Upper lobe of left lung (tissue), 6 donors: ENCODE results near the gene METRN. TPM values are rescaled to one million over a fixed set of nuclear protein-coding genes. Genes with fewer than 3 reads are reported as not detected.

Experiments used
- ATAC-seq, 2 donors: fragments of 200-7000 bp; cut with Tn5 transposase; one replicate each; pipeline ENCODE4 v1.9.1; 2022; ENCODE audit warnings: mild to moderate bottlenecking in 2 of 2, moderate library complexity in 2 of 2; ENCODE audit not compliant: low FRiP score in 2 of 2
- DNase-seq, 2 donors: peaks; one replicate each; pipeline ENCODE4 v3.0.0-alpha.2; 2019 to 2020
- H3K27ac ChIP-seq, 4 donors: fragments of 200-600 bp; sonication (generic); one replicate each; pipeline ENCODE4 v1.5.1; 2016 to 2019
- H3K27me3 ChIP-seq, 4 donors: fragments of 200-600 bp; sonication (generic); one replicate each; pipeline ENCODE4 v1.5.1; 2017 to 2019
- H3K36me3 ChIP-seq, 4 donors: fragments of 200-600 bp; sonication (generic); one replicate each; pipeline ENCODE4 v1.5.1; 2016 to 2019
- H3K4me1 ChIP-seq, 4 donors: fragments of 200-600 bp; sonication (generic); one replicate each; pipeline ENCODE4 v1.5.1; 2018 to 2019
- H3K4me3 ChIP-seq, 4 donors: fragments of 200-600 bp; sonication (generic); one replicate each; pipeline ENCODE4 v1.5.1; 2017 to 2019; ENCODE audit warnings: mild to moderate bottlenecking in 2 of 4, moderate library complexity in 1 of 4
- H3K9me3 ChIP-seq, 4 donors: fragments of 200-600 bp; sonication (generic); one replicate each; pipeline ENCODE4 v1.5.1; 2018 to 2019
- EP300 ChIP-seq, 4 donors: sonication (generic); formaldehyde crosslinking; IDR thresholded peaks; one replicate each; pipeline ENCODE4 v1.5.1; 2017; ENCODE audit warnings: antibody characterized with exemption in 4 of 4, control low read depth in 2 of 4
- POLR2A ChIP-seq, 4 donors: fragments of 450-650 bp; IDR thresholded peaks; one replicate each; pipeline ENCODE4 v1.5.1; 2016 to 2017; ENCODE audit warnings: antibody characterized with exemption in 4 of 4, mild to moderate bottlenecking in 2 of 4
- POLR2AphosphoS5 ChIP-seq, 2 donors: sonication (generic); formaldehyde crosslinking; IDR thresholded peaks; one replicate each; pipeline ENCODE4 v1.5.1; 2017; ENCODE audit warnings: antibody characterized with exemption in 2 of 2
- WGBS, 2 donors: methylation state at CpG; one replicate each; pipeline ENCODE4 v1.1.5; 2017 to 2018; 5-methylcytosine and 5-hydroxymethylcytosine counted together
- total RNA-seq, 6 donors: library from RNA; depleted of rRNA in 4 of 6; stranded (reverse); fragments of >200 nt in 4 of 6; gene quantifications; one replicate each; pipeline versions ENCODE4 v1.1.0 to v1.2.1, GENCODE V29; 2016 to 2021
- TF ChIP-seq, protein P1 (sequence below), 6 experiments: fragments of 450-650 bp in 4 of 6; fragments of 200-600 bp in 2 of 6; sonication (generic) in 2 of 6; IDR thresholded peaks; one replicate each; pipeline ENCODE4 v1.5.1; 2016 to 2019; ENCODE audit warnings: antibody characterized with exemption in 6 of 6
- donor health status: DM: no; HTN: no; CAD: no; lungs with moderate emphysema.
- donor health status: DM: no; HTN: yes; CAD: no; lungs with severe emphysema.

Gene METRN
- total RNA-seq, 6 donors from 2014 or later = 22.0 to 56.0 (median 40.8) TPM

DNA sequence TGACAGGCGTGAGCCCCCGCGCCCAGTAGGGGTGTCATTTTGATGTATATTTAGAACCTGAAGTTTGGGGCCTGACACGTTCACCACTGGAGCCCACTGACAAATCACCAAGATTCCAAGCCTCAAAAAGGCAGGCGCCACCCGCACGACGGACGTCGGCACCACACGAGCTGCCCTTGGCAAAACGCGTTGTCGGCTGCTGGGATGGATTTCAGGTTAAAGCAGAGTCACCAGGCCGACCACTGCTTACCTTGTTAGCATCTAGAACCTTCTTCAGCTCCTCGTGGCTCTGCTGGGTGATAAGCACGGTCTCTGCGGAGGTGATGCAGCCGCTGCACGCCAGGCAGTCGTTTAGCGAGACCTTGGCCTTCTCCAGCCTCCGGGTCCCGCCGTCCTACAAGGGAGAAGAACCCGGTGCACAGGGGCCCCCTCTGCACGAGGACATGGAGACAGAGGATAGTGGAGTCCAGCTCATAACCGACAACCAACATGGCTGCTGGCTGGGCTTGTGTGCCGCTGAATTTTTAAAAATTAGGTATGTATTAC, 22.1 kb downstream of the METRN start:
- WGBS, 2 donors = 95 to 97% methylated on average over 27 to 29 of the region's 29 CpGs
- TF ChIP-seq POLR2AphosphoS5 (IDR thresholded peaks at IDR 0.05) (no peak), POLR2A (IDR thresholded peaks at IDR 0.05) (no peak)

DNA sequence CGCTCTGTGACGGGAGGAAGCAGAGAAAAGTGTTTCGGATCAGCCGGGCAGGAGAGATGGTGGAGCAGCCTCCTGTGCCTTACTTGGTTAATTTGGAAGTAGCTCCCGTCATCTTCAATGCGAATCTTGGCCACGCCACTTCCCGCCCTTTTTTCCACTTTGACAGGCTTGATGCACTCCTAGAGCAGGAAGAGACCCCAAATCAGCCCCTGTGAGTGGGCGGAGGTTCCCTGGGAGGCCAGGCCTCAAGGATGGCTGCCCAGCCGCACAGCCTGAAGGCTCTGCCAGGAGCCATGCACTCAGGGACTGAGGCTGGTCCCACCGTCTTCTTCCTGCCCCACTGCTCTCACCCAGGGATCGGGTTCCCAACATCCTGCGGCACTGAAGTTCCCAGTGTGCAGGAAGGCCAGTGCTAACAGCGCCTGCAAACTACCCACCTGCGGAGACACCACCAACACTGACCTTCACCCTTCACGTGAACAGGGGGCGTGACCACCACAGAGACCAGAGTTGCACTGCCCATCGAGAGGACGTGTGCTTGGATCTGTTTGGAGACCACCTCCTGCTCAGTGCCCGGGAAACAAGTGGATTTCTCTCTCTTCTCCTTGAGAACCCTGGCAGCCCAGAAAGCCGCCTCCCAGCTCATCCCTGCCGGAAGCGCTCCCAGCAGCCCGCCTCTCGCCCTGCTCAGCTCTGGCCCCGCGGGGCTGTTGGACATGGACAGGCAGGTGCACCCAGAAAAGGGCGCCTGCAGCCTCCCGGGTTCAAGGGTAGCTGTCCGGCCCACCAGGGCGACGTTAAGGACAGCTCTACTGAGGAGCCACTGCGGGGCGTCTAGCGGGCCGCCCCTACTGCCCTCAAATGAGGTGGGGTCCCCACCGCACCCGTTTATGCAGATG, 24.9 kb downstream of the METRN start:
- 51 to 78% methylated on average over 20 to 37 of the region's 38 CpGs for WGBS, 2 donors
- peak overlapping the region in 2 of 4 donors; percentile 8 to 82 for H3K27ac ChIP-seq
- no peaks in the 10 kb centered on the region for H3K27me3 ChIP-seq
- no peak for TF ChIP-seq EP300 (IDR thresholded peaks at IDR 0.05)
- no peak for TF ChIP-seq POLR2AphosphoS5 (IDR thresholded peaks at IDR 0.05)
- TF ChIP-seq, protein P1, sequence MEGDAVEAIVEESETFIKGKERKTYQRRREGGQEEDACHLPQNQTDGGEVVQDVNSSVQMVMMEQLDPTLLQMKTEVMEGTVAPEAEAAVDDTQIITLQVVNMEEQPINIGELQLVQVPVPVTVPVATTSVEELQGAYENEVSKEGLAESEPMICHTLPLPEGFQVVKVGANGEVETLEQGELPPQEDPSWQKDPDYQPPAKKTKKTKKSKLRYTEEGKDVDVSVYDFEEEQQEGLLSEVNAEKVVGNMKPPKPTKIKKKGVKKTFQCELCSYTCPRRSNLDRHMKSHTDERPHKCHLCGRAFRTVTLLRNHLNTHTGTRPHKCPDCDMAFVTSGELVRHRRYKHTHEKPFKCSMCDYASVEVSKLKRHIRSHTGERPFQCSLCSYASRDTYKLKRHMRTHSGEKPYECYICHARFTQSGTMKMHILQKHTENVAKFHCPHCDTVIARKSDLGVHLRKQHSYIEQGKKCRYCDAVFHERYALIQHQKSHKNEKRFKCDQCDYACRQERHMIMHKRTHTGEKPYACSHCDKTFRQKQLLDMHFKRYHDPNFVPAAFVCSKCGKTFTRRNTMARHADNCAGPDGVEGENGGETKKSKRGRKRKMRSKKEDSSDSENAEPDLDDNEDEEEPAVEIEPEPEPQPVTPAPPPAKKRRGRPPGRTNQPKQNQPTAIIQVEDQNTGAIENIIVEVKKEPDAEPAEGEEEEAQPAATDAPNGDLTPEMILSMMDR (IDR thresholded peaks at IDR 0.05) = no peak
- no peak for TF ChIP-seq POLR2A (IDR thresholded peaks at IDR 0.05)
- H3K9me3 ChIP-seq = no peaks in the 10 kb centered on the region
- peaks cover 0 to 37% (median 24%) of the 10 kb centered on the region in 4 donors for H3K36me3 ChIP-seq
- DNase-seq (peak in 1 of 2 donors; percentile 1), ATAC-seq (no peak)
- H3K4me1 ChIP-seq = peaks cover 13 to 17% (median 13%) of the 10 kb centered on the region in 4 donors
- peak overlapping the region; percentile 72 to 99 (median 88) for H3K4me3 ChIP-seq

More for the DNA sequence above, 22.1 kb downstream of the METRN start:
- Histone ChIP-seq H3K36me3 (peaks cover 2 to 64% (median 42%) of the 10 kb centered on the region in 4 donors), H3K9me3 (no peaks in the 10 kb centered on the region), H3K27ac (no peak overlapping the region), H3K4me3 (no peak overlapping the region), H3K27me3 (no peaks in the 10 kb centered on the region), H3K4me1 (peaks cover 13 to 17% (median 13%) of the 10 kb centered on the region in 4 donors)
- ATAC-seq = no peak
- DNase-seq = peak in 1 of 2 donors; percentile 67

DNA sequence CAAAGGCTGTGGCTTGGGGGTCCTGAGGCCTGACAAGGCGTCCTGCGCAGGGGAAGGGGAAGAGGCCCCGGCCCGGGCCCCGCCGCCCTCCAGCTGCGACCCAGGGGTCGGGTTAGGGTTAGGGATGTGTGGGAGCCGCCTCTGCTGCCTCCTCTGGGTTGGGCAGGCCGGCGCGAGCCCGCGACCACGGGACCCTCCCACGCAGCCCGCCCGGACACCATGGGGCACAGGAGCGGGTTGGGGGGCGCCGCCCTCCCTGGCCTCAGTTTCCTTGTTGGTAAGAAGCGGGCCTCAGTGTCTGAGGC, 25.5 kb downstream of the METRN start:
- Histone ChIP-seq H3K36me3 (peaks cover 0 to 31% (median 21%) of the 10 kb centered on the region in 4 donors), H3K27ac (peak overlapping the region; percentile 8 to 82 (median 66)), H3K9me3 (no peaks in the 10 kb centered on the region), H3K27me3 (no peaks in the 10 kb centered on the region), H3K4me1 (peaks cover 13 to 17% (median 13%) of the 10 kb centered on the region in 4 donors), H3K4me3 (peak overlapping the region; percentile 72 to 99 (median 88))
- ATAC-seq = peak in 1 of 2 donors; percentile 25
- TF ChIP-seq POLR2AphosphoS5 (IDR thresholded peaks at IDR 0.05) = no peak
- no peak for TF ChIP-seq EP300 (IDR thresholded peaks at IDR 0.05)
- no peak for TF ChIP-seq POLR2A (IDR thresholded peaks at IDR 0.05)
- TF ChIP-seq, protein P1 (IDR thresholded peaks at IDR 0.05) = no peak
- peak in 1 of 2 donors; percentile 88 for DNase-seq
- 0% methylated on average over 13 of the region's 22 CpGs; no CpG with 5 or more reads in 1 of the 2 donors for WGBS, 2 donors

DNA sequence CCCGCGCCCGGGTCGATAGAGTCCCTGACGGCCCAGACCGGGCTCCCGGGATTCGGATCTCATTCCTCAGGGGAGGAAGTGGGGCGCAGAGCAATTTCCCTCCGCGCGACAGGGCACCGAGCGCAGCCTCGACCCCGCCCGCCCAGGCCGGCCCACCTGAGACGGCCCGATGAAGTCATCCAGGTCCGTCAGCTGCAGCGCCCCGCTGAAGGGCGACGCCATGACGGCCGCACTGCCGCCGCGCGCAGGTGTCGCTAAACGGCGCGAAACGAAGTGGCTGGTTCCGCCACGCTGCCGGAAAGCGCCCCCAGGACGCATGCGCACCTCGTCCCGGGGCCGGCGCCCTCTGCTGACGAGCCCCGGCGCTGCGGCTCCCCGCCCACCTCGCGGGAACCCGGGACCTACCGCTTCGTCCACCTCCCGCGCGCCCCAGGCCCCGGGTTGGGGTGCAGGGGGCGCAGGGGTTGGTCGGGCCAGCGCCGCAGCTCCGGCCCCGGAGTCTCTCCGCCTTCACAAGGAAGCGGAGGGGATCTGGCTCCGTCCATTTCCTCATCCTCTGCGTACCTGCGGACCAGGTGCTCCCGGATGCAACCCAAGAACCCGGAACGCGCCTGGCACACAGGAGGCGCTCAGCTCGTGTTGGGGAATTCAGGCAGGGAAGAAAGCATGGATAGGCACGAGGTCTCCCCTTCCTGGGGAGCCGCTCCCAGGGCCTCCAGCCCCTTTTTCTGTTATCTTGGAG, 26.0 kb downstream of the METRN start, which contains the start of gene CIAO3:
Gene CIAO3 (minus strand): TSS at position 234 of the 742 bp plus-strand sequence. CDS start 12 bp downstream, at position 222.
- 0 to 2% methylated on average over 7 to 26 of the region's 79 CpGs for WGBS, 2 donors
- TF ChIP-seq EP300 (IDR thresholded peaks at IDR 0.05) (peak in 1 of 4 donors; percentile 98), POLR2AphosphoS5 (IDR thresholded peaks at IDR 0.05) (peak; percentile 100), POLR2A (IDR thresholded peaks at IDR 0.05) (peak in 2 of 4 donors; percentile 68 to 86)
- TF ChIP-seq, protein P1 (IDR thresholded peaks at IDR 0.05) = peak; percentile 93 to 100 (median 98)

More for the DNA sequence above, 26.0 kb downstream of the METRN start, which contains the start of gene CIAO3:
- peak within 1 kb of the TSS; percentile 8 to 82 (median 66) for H3K27ac ChIP-seq
- ATAC-seq = peak; percentile 91 to 96
- H3K4me3 ChIP-seq = peak within 1 kb of the TSS; percentile 72 to 99 (median 88)
- DNase-seq = peak; percentile 88 to 99
- H3K36me3 ChIP-seq = peaks cover 0 to 26% (median 18%) of the 10 kb centered on the region in 4 donors
- H3K4me1 ChIP-seq = peaks cover 13 to 17% (median 13%) of the 10 kb centered on the region in 4 donors
- no peaks in the 10 kb centered on the region for H3K27me3 ChIP-seq
- H3K9me3 ChIP-seq = no peaks in the 10 kb centered on the region
